ENCODE measurements around the gene FLVCR1.

- TF ChIP-seq CTCF (IDR thresholded peaks at IDR 0.05) = no peak
- no peak for TF ChIP-seq POLR2A (IDR thresholded peaks at IDR 0.05)
- no peak for TF ChIP-seq EP300 (IDR thresholded peaks at IDR 0.05)
These were observed 68.3 kb downstream of the FLVCR1 start for GRCh38 chr1:212926372-212926771.

Measured in ovary (tissue), 3 donors.